Calu3 (cell line): Measurements from ENCODE around the gene TNNT2. TPM values are rescaled to one million over a fixed set of nuclear protein-coding genes. Genes with fewer than 3 reads are reported as not detected.

Source experiments
- BruUV-seq: library from RNA; stranded (reverse); fragments of 400-500 nt; replicated peaks from 2 replicates; lab custom pipeline; 2021; lab: Mats Ljungman, UMichigan
- CTCF ChIA-PET: fragments of 300-600 bp; sonication (Branson Sonifier 250); formaldehyde crosslinking; loops from one replicate; lab custom pipeline; 2022; ENCODE audit warnings: antibody characterized with exemption; lab: Charles Lee
- DNase-seq: peaks from one replicate; pipeline ENCODE4 v3.0.0; 2022
- H3K27ac Mint-ChIP-seq: one replicate; pipeline ENCODE4 v1.8.0; 2022; ENCODE audit warnings: mixed read lengths; ENCODE audit not compliant: unreplicated experiment
- H3K27me3 Mint-ChIP-seq: one replicate; pipeline ENCODE4 v1.8.0; 2022; ENCODE audit warnings: mixed read lengths; ENCODE audit not compliant: unreplicated experiment
- H3K36me3 Mint-ChIP-seq: one replicate; pipeline ENCODE4 v1.8.0; 2022; ENCODE audit warnings: mild to moderate bottlenecking, moderate library complexity, mixed read lengths; ENCODE audit not compliant: insufficient read depth, unreplicated experiment
- H3K4me1 Mint-ChIP-seq: one replicate; pipeline ENCODE4 v1.8.0; 2022; ENCODE audit warnings: mild to moderate bottlenecking, low read depth, mixed read lengths; ENCODE audit not compliant: unreplicated experiment
- H3K4me3 Mint-ChIP-seq: one replicate; pipeline ENCODE4 v1.8.0; 2022; ENCODE audit warnings: mild to moderate bottlenecking, low read depth, moderate library complexity, mixed read lengths; ENCODE audit not compliant: unreplicated experiment
- H3K9me3 Mint-ChIP-seq: one replicate; pipeline ENCODE4 v1.8.0; 2022; ENCODE audit warnings: low read depth, mixed read lengths; ENCODE audit not compliant: unreplicated experiment
- intact Hi-C: fragments of 100-400 bp; cut with micrococcal nuclease; formaldehyde crosslinking; loops from one replicate; pipeline ENCODE4 v1.10.0; 2022; ENCODE audit not compliant: unreplicated experiment
- total RNA-seq: library from RNA; stranded (reverse); gene quantifications from 2 replicates; pipeline ENCODE4 v1.2.3, GENCODE V29; 2022
- TF ChIP-seq, protein P1 (sequence below): fragments of 200-600 bp; IDR thresholded peaks from one replicate; pipeline ENCODE4 v1.8.0; 2022; ENCODE audit warnings: antibody characterized with exemption; ENCODE audit not compliant: unreplicated experiment

TNNT2 gene
- total RNA-seq, 1 experiment from 2014 or later = 1.4 TPM

- no TSS peak for BruUV-seq
- H3K27me3 Mint-ChIP-seq = peaks cover 55% of the 10 kb centered on the region
- TF ChIP-seq, protein P1, sequence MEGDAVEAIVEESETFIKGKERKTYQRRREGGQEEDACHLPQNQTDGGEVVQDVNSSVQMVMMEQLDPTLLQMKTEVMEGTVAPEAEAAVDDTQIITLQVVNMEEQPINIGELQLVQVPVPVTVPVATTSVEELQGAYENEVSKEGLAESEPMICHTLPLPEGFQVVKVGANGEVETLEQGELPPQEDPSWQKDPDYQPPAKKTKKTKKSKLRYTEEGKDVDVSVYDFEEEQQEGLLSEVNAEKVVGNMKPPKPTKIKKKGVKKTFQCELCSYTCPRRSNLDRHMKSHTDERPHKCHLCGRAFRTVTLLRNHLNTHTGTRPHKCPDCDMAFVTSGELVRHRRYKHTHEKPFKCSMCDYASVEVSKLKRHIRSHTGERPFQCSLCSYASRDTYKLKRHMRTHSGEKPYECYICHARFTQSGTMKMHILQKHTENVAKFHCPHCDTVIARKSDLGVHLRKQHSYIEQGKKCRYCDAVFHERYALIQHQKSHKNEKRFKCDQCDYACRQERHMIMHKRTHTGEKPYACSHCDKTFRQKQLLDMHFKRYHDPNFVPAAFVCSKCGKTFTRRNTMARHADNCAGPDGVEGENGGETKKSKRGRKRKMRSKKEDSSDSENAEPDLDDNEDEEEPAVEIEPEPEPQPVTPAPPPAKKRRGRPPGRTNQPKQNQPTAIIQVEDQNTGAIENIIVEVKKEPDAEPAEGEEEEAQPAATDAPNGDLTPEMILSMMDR = no peak
- H3K4me3 Mint-ChIP-seq = no peak overlapping the region
- H3K27ac Mint-ChIP-seq = no peak overlapping the region
- H3K4me1 Mint-ChIP-seq = no peaks in the 10 kb centered on the region
- intact Hi-C loops = no loop called here
- H3K9me3 Mint-ChIP-seq = peaks cover 3% of the 10 kb centered on the region
- no peaks in the 10 kb centered on the region for H3K36me3 Mint-ChIP-seq
- CTCF ChIA-PET = interaction anchor here (1.4 kb wide), 2 partner anchors 10 to 28 kb away, joined by 3 to 4 read pairs; no protein-coding TSS in a partner anchor
- DNase-seq = no peak
These were observed 59.9 kb downstream of the TNNT2 start for GRCh38 chr1:201317551-201317950.

DNA sequence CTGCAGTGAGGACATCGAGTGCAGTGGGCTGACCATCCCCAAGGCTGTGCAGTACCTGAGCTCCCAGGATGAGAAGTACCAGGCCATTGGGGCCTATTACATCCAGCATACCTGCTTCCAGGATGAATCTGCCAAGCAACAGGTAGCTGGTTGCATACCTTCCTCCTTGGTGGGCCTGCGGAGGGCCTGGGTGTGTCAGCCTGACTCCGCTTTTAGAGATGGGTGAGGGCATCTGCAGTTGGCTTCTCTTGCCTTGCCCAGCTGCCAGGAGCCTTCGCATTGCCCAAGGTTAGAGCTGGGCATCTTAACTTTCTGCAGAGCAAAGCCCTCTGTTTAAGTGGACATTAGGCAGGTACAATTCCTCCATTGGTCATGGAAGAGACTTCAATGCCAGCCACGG is 60.9 kb downstream of the TNNT2 start:
- H3K27ac Mint-ChIP-seq = no peak overlapping the region
- peaks cover 2% of the 10 kb centered on the region for H3K4me1 Mint-ChIP-seq
- H3K9me3 Mint-ChIP-seq = peaks cover 3% of the 10 kb centered on the region
- TF ChIP-seq, protein P1 = no peak
- H3K36me3 Mint-ChIP-seq = no peaks in the 10 kb centered on the region
- DNase-seq = no peak
- H3K4me3 Mint-ChIP-seq = no peak overlapping the region
- H3K27me3 Mint-ChIP-seq = peaks cover 55% of the 10 kb centered on the region
- CTCF ChIA-PET = interaction anchor here (1.4 kb wide), 2 partner anchors 9 to 27 kb away, joined by 3 to 4 read pairs; no protein-coding TSS in a partner anchor
- intact Hi-C loops = no loop called here
- no TSS peak for BruUV-seq

DNA sequence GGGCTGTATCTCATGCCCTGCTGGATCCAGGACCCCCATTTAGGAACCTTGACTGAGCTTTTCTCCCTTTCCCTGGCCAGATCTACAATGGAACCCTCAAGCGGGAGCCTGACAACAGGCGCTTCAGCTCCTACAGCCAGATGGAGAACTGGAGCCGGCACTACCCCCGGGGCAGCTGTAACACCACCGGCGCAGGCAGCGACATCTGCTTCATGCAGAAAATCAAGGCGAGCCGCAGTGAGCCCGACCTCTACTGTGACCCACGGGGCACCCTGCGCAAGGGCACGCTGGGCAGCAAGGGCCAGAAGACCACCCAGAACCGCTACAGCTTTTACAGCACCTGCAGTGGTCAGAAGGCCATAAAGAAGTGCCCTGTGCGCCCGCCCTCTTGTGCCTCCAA is 64.4 kb downstream of the TNNT2 start:
- Mint-ChIP-seq H3K9me3 (peaks cover 3% of the 10 kb centered on the region), H3K27ac (no peak overlapping the region), H3K36me3 (peaks cover 13% of the 10 kb centered on the region), H3K4me1 (peaks cover 31% of the 10 kb centered on the region), H3K27me3 (peaks cover 35% of the 10 kb centered on the region), H3K4me3 (no peak overlapping the region)
- intact Hi-C loops = no loop called here
- no peak for DNase-seq
- TF ChIP-seq, protein P1 = no peak
- CTCF ChIA-PET = interaction anchor here (0.8 kb wide), 1 partner anchor 53 kb away, joined by 3 read pairs; no protein-coding TSS in a partner anchor
- BruUV-seq = no TSS peak

- CTCF ChIA-PET = interaction anchor here (0.8 to 3.2 kb wide), 3 partner anchors 10 to 52 kb away, joined by 3 to 15 read pairs (median 3); no protein-coding TSS in a partner anchor
- Mint-ChIP-seq H3K4me1 (peaks cover 36% of the 10 kb centered on the region), H3K36me3 (peaks cover 20% of the 10 kb centered on the region), H3K27ac (no peak overlapping the region), H3K27me3 (peaks cover 27% of the 10 kb centered on the region), H3K4me3 (no peak overlapping the region), H3K9me3 (peaks cover 3% of the 10 kb centered on the region)
- no peak for DNase-seq
- no TSS peak for BruUV-seq
- TF ChIP-seq, protein P1 = no peak
- intact Hi-C loops = no loop called here
These were observed 65.2 kb downstream of the TNNT2 start for GRCh38 chr1:201312298-201312697.
